ENCODE data around the gene TMEM252. TPM values are rescaled to one million over a fixed set of nuclear protein-coding genes. Genes with fewer than 3 reads are reported as not detected.

TMEM252 gene
- total and polyA plus RNA-seq, 4 donors = 0.17 TPM; not detected in 3

DNA sequence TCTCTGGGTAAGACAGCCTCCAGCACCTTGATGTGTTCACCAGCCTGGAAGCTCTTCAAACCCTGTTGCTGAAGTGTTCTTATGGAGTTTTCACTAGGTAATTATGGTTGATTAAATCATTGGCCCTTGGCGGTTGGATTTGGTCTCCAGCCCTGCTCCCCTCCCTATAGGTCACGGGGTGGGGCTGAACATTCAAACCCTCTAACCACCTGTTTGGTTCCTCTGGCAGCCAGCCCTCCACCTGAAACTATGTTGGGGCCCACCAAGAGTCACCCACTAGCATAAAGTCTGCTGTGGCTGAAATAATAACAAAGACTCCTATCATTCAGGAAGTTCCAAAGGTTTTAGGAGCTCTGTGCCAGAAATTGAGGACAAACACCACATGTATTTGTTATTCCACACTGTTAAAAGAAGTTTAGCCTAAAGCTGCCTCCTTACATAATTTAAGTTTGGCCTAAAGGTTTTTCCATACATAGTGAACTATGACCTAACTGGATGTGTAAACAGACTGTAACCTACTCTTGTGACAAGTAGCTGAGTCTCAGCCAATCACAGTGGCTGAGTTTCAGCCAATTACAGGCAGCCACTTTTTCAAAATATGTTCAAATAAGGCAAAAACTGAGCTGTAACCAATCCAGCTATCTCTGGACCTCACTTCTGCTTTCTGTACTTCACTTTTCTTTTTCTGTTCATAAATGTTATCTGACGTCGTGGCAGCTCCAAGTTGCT lies 34.8 kb downstream of the TMEM252 start:
- H3K4me3 ChIP-seq (ENCODE audit: low read depth in 1 of 3, low read length in 3 of 3) = no peak overlapping the region
- H3K9me3 ChIP-seq (ENCODE audit: control insufficient read depth in 4 of 4, low read length in 3 of 4) = no peaks in the 10 kb centered on the region
- peak overlapping the region in 1 of 2 donors; percentile 15 for H3K9ac ChIP-seq (ENCODE audit: low read depth in 1 of 2, low read length in 2 of 2)
- no peaks in the 10 kb centered on the region for H3K36me3 ChIP-seq (ENCODE audit: control insufficient read depth in 4 of 4, insufficient read depth in 3 of 4, low read depth in 1 of 4, low read length in 3 of 4)
- DNase-seq (ENCODE audit: low spot score) = no peak
- TF ChIP-seq HNF4A (conservative IDR thresholded peaks at IDR 0.05) (peak; percentile 47 to 62), EGR1 (IDR thresholded peaks at IDR 0.05; ENCODE audit: low read depth in 2 of 2) (no peak), JUND (IDR thresholded peaks at IDR 0.05) (no peak), FOXA1 (IDR thresholded peaks at IDR 0.05) (no peak), SP1 (IDR thresholded peaks at IDR 0.05) (peak; percentile 62), NR2F2 (IDR thresholded peaks at IDR 0.05) (peak; percentile 23), HNF4G (IDR thresholded peaks at IDR 0.05) (peak; percentile 11), RAD21 (IDR thresholded peaks at IDR 0.05) (peak in 1 of 2 donors; percentile 3), RXRA (IDR thresholded peaks at IDR 0.05) (peak; percentile 47 to 57)
- TF ChIP-seq, protein P1, sequence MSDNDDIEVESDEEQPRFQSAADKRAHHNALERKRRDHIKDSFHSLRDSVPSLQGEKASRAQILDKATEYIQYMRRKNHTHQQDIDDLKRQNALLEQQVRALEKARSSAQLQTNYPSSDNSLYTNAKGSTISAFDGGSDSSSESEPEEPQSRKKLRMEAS (IDR thresholded peaks at IDR 0.05) = no peak
- TF ChIP-seq, protein P2, sequence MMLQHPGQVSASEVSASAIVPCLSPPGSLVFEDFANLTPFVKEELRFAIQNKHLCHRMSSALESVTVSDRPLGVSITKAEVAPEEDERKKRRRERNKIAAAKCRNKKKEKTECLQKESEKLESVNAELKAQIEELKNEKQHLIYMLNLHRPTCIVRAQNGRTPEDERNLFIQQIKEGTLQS (IDR thresholded peaks at IDR 0.05) = no peak
- TF ChIP-seq, protein P3, sequence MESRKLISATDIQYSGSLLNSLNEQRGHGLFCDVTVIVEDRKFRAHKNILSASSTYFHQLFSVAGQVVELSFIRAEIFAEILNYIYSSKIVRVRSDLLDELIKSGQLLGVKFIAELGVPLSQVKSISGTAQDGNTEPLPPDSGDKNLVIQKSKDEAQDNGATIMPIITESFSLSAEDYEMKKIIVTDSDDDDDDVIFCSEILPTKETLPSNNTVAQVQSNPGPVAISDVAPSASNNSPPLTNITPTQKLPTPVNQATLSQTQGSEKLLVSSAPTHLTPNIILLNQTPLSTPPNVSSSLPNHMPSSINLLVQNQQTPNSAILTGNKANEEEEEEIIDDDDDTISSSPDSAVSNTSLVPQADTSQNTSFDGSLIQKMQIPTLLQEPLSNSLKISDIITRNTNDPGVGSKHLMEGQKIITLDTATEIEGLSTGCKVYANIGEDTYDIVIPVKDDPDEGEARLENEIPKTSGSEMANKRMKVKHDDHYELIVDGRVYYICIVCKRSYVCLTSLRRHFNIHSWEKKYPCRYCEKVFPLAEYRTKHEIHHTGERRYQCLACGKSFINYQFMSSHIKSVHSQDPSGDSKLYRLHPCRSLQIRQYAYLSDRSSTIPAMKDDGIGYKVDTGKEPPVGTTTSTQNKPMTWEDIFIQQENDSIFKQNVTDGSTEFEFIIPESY (IDR thresholded peaks at IDR 0.05) = no peak
- TF ChIP-seq, protein P4, sequence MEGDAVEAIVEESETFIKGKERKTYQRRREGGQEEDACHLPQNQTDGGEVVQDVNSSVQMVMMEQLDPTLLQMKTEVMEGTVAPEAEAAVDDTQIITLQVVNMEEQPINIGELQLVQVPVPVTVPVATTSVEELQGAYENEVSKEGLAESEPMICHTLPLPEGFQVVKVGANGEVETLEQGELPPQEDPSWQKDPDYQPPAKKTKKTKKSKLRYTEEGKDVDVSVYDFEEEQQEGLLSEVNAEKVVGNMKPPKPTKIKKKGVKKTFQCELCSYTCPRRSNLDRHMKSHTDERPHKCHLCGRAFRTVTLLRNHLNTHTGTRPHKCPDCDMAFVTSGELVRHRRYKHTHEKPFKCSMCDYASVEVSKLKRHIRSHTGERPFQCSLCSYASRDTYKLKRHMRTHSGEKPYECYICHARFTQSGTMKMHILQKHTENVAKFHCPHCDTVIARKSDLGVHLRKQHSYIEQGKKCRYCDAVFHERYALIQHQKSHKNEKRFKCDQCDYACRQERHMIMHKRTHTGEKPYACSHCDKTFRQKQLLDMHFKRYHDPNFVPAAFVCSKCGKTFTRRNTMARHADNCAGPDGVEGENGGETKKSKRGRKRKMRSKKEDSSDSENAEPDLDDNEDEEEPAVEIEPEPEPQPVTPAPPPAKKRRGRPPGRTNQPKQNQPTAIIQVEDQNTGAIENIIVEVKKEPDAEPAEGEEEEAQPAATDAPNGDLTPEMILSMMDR (IDR thresholded peaks at IDR 0.05; ENCODE audit: low read depth, low read length, missing input control) = no peak
- 66% methylated on average over 4 of the region's 4 CpGs for WGBS
- H3K27me3 ChIP-seq (ENCODE audit: control insufficient read depth in 4 of 4, insufficient read depth in 4 of 4, low read length in 3 of 4) = no peaks in the 10 kb centered on the region
- H3K4me1 ChIP-seq (ENCODE audit: control insufficient read depth in 4 of 4, insufficient read depth in 4 of 4, low read length in 3 of 4) = peaks cover 2 to 15% (median 9%) of the 10 kb centered on the region in 4 donors
- H3K27ac ChIP-seq (ENCODE audit: low read depth in 1 of 2, low read length in 2 of 2) = peak overlapping the region; percentile 29 to 54

DNA sequence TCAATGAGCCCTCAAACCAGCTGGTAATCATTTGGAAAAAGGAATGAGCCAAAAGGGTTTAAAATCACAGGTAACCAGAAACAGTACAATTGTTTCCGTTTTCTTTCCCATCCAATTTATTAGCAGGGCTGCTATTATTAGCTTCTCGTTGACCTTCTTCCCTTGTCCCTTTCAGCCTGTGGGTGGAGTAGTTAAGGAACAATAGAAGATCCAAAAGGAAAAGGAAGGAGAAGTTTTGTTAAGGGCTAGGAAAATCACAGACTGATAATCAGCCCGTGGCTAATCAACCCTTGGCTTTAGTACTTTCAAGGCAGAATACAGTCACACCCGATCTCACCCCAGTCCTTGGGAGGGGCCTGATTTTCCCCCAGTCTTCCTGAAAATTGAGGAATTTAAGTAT lies 38.4 kb downstream of the TMEM252 start:
- no peak overlapping the region for H3K9ac ChIP-seq (ENCODE audit: low read depth in 1 of 2, low read length in 2 of 2)
- peaks cover 0 to 10% (median 2%) of the 10 kb centered on the region in 4 donors for H3K4me1 ChIP-seq (ENCODE audit: control insufficient read depth in 4 of 4, insufficient read depth in 4 of 4, low read length in 3 of 4)
- no peak overlapping the region for H3K27ac ChIP-seq (ENCODE audit: low read depth in 1 of 2, low read length in 2 of 2)
- H3K4me3 ChIP-seq (ENCODE audit: low read depth in 1 of 3, low read length in 3 of 3) = no peak overlapping the region
- H3K36me3 ChIP-seq (ENCODE audit: control insufficient read depth in 4 of 4, insufficient read depth in 3 of 4, low read depth in 1 of 4, low read length in 3 of 4) = no peaks in the 10 kb centered on the region
- WGBS = 60% methylated on average over 4 of the region's 4 CpGs
- H3K27me3 ChIP-seq (ENCODE audit: control insufficient read depth in 4 of 4, insufficient read depth in 4 of 4, low read length in 3 of 4) = no peaks in the 10 kb centered on the region
- no peak for DNase-seq (ENCODE audit: low spot score)
- no peaks in the 10 kb centered on the region for H3K9me3 ChIP-seq (ENCODE audit: control insufficient read depth in 4 of 4, low read length in 3 of 4)
- peak; percentile 19 for TF ChIP-seq NR2F2 (IDR thresholded peaks at IDR 0.05)
- TF ChIP-seq JUND (IDR thresholded peaks at IDR 0.05) = no peak
